GM18951 (cell line): ENCODE results near the gene PILRA.
A peak's percentile ranks its signal among the peaks of the same experiment; 100 is the strongest.
"Not testable (repeated sequence)": the region's sequence is repeated elsewhere in the genome, so short reads cannot be mapped to it uniquely, and the experiment has no call there.

Source experiments
- POLR2A ChIP-seq: IDR thresholded peaks from 4 replicates; pipeline ENCODE4 v1.6.1; 2011; ENCODE audit warnings: mild to moderate bottlenecking; ENCODE audit not compliant: insufficient read length, insufficient read depth; ENCODE audit errors: extremely low read depth
- in situ Hi-C: fragments of 300-500 bp; cut with MboI; formaldehyde crosslinking; loops from one replicate; pipeline ENCODE4 v1.12.0; 2022; ENCODE audit warnings: low sequenced_read_pairs, mixed read lengths, inconsistent platforms; ENCODE audit not compliant: unreplicated experiment

The PILRA gene

GRCh38 chr7:100373261-100373831, at the start of gene PILRA:
TSS of gene PILRA (plus strand) at chr7:100373487. CDS start at chr7:100373657, 170 bp downstream.
- in situ Hi-C loops, result loop anchor here (5.0 kb wide), 1 partner anchor 34 kb away; no protein-coding TSS in a partner anchor
- TF ChIP-seq POLR2A, result no peak

- in situ Hi-C loops, result not testable (repeated sequence)
These were observed 49.1 kb upstream of the PILRA start for GRCh38 chr7:100324194-100324593.

- in situ Hi-C loops, result not testable (repeated sequence)
These were observed 47.6 kb upstream of the PILRA start for GRCh38 chr7:100325671-100326070.

GRCh38 chr7:100326914-100327313, 46.4 kb upstream of the PILRA start:
- in situ Hi-C loops, result not testable (repeated sequence)

- in situ Hi-C loops, result not testable (repeated sequence)
- peak; percentile 90 for TF ChIP-seq POLR2A
These were observed 37.5 kb upstream of the PILRA start for GRCh38 chr7:100335566-100336466.

- in situ Hi-C loops, result not testable (repeated sequence)
These were observed 35.1 kb upstream of the PILRA start for GRCh38 chr7:100338083-100338696.

GRCh38 chr7:100341286-100341685, 32.0 kb upstream of the PILRA start:
- in situ Hi-C loops, result loop anchor here (10.0 kb wide), 1 partner anchor 126 kb away; the partner anchor contains the start of gene PVRIG

- no peak for TF ChIP-seq POLR2A
- in situ Hi-C loops, result loop anchor here (10.0 kb wide), 1 partner anchor 128 kb away; the partner anchor contains the start of gene PVRIG
These were observed 30.5 kb upstream of the PILRA start for GRCh38 chr7:100342765-100343164.

GRCh38 chr7:100344124-100344559, 29.1 kb upstream of the PILRA start:
- in situ Hi-C loops, result loop anchor here (10.0 kb wide), 1 partner anchor 129 kb away; the partner anchor contains the start of gene PVRIG

- in situ Hi-C loops, result loop anchor here (10.0 kb wide), 1 partner anchor 130 kb away; the partner anchor contains the start of gene PVRIG
These were observed 28.6 kb upstream of the PILRA start for GRCh38 chr7:100344560-100345287.

- in situ Hi-C loops, result loop anchor here (10.0 kb wide), 1 partner anchor 130 kb away; the partner anchor contains the start of gene PVRIG
These were observed 28.0 kb upstream of the PILRA start for GRCh38 chr7:100345288-100345672.

- in situ Hi-C loops, result loop anchor here (10.0 kb wide), 1 partner anchor 132 kb away; the partner anchor contains the start of gene PVRIG
- no peak for TF ChIP-seq POLR2A
These were observed 26.4 kb upstream of the PILRA start for GRCh38 chr7:100346921-100347320.

GRCh38 chr7:100348805-100349204, 24.5 kb upstream of the PILRA start:
- no peak for TF ChIP-seq POLR2A
- in situ Hi-C loops, result loop anchor here (10.0 kb wide), 1 partner anchor 134 kb away; the partner anchor contains the start of gene PVRIG
